ENCODE results near the gene DICER1.

GRCh38 chr14:95156161-95157047, 925 bp downstream of the DICER1 start:
- TF ChIP-seq ATF1 (CRISPR knock-in tag; IDR thresholded peaks at IDR 0.05), result no peak
- TF ChIP-seq JUN (CRISPR knock-in tag; IDR thresholded peaks at IDR 0.05), result no peak
- TF ChIP-seq, protein P1, sequence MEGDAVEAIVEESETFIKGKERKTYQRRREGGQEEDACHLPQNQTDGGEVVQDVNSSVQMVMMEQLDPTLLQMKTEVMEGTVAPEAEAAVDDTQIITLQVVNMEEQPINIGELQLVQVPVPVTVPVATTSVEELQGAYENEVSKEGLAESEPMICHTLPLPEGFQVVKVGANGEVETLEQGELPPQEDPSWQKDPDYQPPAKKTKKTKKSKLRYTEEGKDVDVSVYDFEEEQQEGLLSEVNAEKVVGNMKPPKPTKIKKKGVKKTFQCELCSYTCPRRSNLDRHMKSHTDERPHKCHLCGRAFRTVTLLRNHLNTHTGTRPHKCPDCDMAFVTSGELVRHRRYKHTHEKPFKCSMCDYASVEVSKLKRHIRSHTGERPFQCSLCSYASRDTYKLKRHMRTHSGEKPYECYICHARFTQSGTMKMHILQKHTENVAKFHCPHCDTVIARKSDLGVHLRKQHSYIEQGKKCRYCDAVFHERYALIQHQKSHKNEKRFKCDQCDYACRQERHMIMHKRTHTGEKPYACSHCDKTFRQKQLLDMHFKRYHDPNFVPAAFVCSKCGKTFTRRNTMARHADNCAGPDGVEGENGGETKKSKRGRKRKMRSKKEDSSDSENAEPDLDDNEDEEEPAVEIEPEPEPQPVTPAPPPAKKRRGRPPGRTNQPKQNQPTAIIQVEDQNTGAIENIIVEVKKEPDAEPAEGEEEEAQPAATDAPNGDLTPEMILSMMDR (IDR thresholded peaks at IDR 0.05), result no peak
